HG02938 (cell line): Measurements from ENCODE around the gene ANGPTL8.

Experiments used
- ATAC-seq: cut with Tn5 transposase; IDR thresholded peaks from one replicate; pipeline ENCODE4 v1.9.1; 2021; ENCODE audit warnings: mild to moderate bottlenecking, moderate library complexity; ENCODE audit not compliant: unreplicated experiment

Gene ANGPTL8

DNA sequence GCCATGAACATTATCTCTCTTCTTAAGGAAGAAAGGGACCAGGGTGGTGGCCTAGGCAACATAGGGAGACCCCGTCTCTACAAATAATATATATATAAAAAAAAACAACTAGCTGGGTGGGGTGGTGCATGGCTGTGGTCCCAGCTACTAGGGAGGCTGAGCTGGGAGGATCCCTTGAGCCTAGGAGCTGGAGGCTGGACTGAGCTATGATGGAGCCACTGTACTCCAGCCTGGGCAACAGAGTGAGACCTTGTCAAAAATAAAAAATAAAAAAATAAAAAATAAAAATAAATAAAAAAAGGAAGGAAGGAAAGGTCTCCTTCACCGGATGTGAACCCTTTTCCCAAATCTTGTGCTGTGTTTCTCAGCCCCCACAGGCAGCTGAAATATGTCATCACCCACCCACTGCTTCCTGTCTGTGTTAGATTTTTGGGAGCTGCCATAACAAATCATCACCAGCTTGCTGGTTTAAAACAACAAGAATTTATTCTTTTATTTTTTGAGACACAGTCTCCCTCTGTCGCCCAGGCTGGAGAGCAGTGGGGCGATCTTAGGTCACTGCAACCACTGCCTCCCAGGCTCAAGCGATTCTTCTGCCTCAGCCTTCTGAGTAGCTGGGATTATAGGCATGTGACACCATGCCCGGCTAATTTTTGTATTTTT is 47.0 kb downstream of the ANGPTL8 start:
- ATAC-seq = no peak

DNA sequence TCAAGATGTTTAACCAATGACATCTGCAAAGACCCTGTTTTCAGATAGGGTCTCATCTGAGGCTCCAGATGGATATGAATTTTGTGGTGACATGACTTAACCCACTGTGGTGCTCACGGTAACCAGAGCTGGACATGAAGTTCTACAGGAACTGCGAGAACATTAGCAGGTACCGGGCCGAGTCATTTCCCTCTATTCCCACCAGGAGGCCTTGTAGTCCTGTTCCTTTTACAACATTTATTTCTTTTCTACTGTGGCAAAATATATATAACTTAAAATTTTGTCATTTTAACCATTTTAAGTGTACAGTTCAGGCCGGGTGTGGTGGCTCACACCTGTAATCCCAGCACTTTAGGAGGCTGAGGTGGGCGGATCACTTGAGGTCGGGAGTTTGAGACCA is 48.9 kb downstream of the ANGPTL8 start:
- no peak for ATAC-seq

DNA sequence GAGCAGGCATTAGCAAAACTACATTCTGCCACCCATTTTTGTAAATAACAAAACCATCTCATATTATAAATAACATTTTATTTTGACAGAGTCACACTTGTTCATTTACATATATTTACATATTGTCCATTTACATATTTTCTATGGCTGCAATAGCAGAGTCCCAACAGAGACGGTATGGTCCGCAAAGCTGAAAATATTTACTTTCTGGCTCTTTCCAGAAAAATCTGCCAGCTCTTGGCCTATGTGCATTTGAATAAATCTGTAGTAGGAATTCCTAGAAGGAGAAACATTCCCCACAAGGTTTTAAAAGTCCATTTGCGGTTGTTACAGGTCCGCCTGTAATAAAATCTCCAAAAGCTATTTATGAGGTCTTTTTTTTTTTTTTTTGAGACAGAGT is 50.8 kb downstream of the ANGPTL8 start:
- ATAC-seq = no peak

DNA sequence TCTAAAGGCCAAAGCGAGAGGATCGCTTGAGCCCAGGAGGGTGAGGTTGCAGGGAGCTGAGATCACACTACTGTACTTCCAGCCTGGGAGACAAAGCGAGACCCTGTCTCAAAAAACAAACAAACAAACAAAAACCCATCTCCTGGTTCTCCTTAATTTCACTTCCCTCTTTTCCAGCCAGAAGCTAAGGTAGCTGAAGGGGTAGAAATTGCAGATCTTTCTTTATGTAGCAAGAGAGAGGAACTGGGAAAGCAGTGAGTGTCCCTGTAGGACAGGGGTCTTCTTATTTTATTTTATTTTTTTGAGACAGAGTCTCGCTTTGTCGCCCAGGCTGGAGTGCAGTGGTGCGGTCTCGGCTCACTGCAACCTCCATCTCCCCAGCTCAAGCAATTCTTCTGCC is 52.0 kb downstream of the ANGPTL8 start:
- ATAC-seq = no peak
